HEK293T (cell line): Measurements from ENCODE around the gene TAPBP.

Source experiments
- BHLHE40 ChIP-seq: fragments of 450-650 bp; IDR thresholded peaks from 2 replicates; pipeline ENCODE4 v1.6.1; 2016; ENCODE audit warnings: mild to moderate bottlenecking, moderate library complexity, borderline replicate concordance
- FOXK2 ChIP-seq: fragments of 450-650 bp; IDR thresholded peaks from 2 replicates; pipeline ENCODE4 v1.6.1; 2016; ENCODE audit warnings: mild to moderate bottlenecking
- FOXM1 ChIP-seq: fragments of 450-650 bp; IDR thresholded peaks from 2 replicates; pipeline ENCODE4 v1.6.1; 2017; ENCODE audit warnings: mild to moderate bottlenecking, borderline replicate concordance
- LEF1 ChIP-seq: fragments of 450-650 bp; IDR thresholded peaks from 2 replicates; pipeline ENCODE4 v1.6.1; 2017; ENCODE audit warnings: mild to moderate bottlenecking, borderline replicate concordance
- ZNF384 ChIP-seq: fragments of 450-650 bp; IDR thresholded peaks from 2 replicates; pipeline ENCODE4 v1.6.1; 2016

DNA sequence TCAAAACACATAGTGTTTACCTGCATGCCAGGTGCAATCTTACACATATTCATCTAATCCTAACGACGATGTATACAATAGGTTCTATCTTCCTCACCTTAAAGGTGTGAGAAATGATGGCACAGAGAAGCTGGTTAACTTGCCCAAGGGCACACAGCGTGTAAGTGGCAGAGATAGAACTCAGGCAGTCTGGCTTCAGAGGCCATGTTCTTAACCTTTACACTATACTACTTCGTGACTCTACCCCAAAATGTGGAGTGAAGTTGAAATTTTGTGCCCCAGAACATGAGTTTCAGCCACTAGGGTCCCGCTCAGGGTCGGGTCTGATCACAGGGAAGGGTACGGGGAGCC, 42.8 kb downstream of the TAPBP start:
- TF ChIP-seq FOXK2 (no peak), ZNF384 (no peak), LEF1 (no peak), BHLHE40 (no peak), FOXM1 (no peak)
